Ovary (tissue), 3 donors: ENCODE measurements around the gene LPIN1.

Experiments
- POLR2A ChIP-seq: fragments of 450-650 bp; IDR thresholded peaks from one replicate; pipeline ENCODE4 v1.6.1; 2017; ENCODE audit warnings: antibody characterized with exemption, mild to moderate bottlenecking, moderate library complexity
- TF ChIP-seq, protein P1 (sequence below), 3 donors: fragments of 450-650 bp in 2 of 3; fragments of 200-600 bp in 1 of 3; IDR thresholded peaks; one replicate each; pipeline versions ENCODE4 v1.5.1 to v1.8.0; 2016 to 2022; ENCODE audit warnings: antibody characterized with exemption in 3 of 3, mild to moderate bottlenecking in 1 of 3
- donor health status: DM: no; HTN: no; CAD: no.

DNA sequence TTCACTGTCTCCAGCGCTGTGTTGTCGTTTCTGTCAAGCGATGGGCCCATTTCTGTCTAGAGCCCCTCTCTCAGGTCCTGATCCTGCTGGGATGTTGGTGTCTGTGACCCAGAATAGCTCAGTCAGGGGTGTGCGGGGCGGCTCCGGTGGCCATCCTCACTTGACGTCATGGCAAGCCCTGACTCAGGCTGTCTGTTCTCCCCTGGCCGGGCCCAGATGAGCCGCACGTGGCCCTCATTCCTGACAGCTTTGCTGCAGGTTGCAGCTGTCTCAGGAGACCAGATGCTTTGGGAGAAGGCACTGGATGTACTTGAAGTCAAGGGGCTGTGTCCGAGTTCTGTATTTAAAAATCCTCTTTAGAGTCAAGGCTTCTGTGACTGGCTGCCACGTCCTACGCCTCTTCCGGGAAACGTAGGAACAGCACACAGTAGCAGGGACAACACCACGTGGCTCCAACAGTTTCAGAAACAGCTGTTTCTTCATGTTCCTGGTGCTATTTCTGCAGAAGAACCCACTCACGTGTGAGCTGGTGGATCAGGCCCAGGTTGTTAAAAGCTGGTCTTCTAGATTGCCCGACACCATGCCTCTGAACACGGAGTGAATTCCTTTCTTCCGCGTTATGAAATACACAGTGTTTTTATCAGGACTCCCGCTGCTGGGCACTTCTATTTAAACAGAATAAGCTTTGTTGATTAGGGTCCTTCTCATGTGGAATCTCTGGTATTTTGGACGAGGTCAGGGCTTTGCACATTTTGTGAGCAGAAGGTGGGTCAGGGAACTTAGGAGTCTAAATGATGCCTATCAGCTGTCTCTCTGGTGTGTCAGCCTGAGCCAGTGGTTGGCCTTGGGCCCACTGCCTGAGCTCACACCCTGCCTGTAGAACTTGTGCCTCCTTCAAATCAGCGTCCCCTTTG, 48.2 kb upstream of the LPIN1 start:
- TF ChIP-seq, protein P1, sequence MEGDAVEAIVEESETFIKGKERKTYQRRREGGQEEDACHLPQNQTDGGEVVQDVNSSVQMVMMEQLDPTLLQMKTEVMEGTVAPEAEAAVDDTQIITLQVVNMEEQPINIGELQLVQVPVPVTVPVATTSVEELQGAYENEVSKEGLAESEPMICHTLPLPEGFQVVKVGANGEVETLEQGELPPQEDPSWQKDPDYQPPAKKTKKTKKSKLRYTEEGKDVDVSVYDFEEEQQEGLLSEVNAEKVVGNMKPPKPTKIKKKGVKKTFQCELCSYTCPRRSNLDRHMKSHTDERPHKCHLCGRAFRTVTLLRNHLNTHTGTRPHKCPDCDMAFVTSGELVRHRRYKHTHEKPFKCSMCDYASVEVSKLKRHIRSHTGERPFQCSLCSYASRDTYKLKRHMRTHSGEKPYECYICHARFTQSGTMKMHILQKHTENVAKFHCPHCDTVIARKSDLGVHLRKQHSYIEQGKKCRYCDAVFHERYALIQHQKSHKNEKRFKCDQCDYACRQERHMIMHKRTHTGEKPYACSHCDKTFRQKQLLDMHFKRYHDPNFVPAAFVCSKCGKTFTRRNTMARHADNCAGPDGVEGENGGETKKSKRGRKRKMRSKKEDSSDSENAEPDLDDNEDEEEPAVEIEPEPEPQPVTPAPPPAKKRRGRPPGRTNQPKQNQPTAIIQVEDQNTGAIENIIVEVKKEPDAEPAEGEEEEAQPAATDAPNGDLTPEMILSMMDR (IDR thresholded peaks at IDR 0.05) = peak; percentile 5 to 47 (median 45)
- TF ChIP-seq POLR2A = no peak
